ENCODE measurements around the gene RBM8A.

RBM8A gene

DNA sequence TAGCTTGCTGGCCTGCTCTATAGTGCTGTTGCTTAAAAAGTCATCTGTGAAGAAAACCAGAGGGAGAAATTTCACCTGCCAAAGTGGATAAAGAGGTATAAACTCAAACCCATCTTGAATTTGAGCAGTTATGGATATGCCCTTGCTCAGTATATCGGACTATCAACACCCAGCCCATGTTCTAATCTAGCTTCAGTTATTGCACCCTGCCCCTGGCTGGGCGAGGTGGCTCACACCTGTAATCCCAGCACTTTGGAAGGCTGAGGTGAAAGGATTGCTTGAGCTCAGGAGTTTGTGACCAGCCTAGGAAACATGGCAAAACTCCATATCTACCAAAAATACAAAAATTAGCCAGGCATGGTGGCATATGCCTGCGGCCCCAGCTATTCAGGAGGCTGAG lies 17.2 kb upstream of the RBM8A start:
- TF ChIP-seq EP300 (IDR thresholded peaks at IDR 0.05; ENCODE audit: borderline replicate concordance) (no peak), CREB1 (IDR thresholded peaks at IDR 0.05; ENCODE audit: low read depth) (no peak), ZBTB7A (IDR thresholded peaks at IDR 0.05; ENCODE audit: low read depth) (no peak)

DNA sequence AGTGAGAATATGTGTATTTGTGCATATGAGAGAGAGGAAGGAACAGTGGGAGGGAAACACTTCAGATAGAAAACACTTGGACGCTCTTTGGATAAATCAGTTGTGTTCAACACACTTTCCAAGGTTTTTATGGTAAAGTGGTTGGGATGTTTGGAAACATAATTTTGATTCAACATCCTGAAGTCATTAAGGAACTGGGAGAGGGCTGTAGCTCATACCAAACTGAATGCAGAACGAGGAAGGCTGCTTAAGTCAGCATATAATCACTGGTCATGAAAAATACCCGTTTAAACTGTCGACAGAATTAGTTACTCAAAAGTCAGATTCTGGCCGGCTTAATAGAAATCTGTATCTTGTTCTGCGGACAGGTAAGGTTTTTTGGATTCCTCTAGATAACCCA lies 15.6 kb upstream of the RBM8A start:
- TF ChIP-seq YY1 (IDR thresholded peaks at IDR 0.05; ENCODE audit: low read depth) (no peak), CREB1 (IDR thresholded peaks at IDR 0.05; ENCODE audit: low read depth) (no peak), ZBTB7A (IDR thresholded peaks at IDR 0.05; ENCODE audit: low read depth) (no peak), EP300 (IDR thresholded peaks at IDR 0.05; ENCODE audit: borderline replicate concordance) (no peak), TEAD4 (IDR thresholded peaks at IDR 0.05) (no peak)
- TF ChIP-seq, protein P1, sequence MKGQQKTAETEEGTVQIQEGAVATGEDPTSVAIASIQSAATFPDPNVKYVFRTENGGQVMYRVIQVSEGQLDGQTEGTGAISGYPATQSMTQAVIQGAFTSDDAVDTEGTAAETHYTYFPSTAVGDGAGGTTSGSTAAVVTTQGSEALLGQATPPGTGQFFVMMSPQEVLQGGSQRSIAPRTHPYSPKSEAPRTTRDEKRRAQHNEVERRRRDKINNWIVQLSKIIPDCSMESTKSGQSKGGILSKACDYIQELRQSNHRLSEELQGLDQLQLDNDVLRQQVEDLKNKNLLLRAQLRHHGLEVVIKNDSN (IDR thresholded peaks at IDR 0.05), result no peak

DNA sequence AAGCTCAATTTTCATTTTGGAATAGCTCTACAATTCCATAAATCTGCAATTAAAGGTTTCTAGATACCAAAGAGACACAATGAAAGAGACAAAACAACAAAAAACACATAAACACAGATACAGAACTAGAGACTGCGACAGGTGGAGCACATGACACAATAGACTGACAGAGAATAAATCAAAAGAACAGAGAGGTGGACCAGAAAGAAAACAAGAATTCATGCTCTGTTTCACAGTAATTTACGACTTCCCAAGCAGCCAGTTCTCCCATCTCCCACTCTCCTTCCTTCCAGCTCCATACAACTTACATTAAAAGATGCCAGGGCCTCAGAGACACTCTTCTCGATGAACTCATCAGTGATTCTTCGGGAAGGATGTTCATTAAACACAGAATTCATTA lies 15.1 kb upstream of the RBM8A start:
- TF ChIP-seq FOXM1 (IDR thresholded peaks at IDR 0.05; ENCODE audit: borderline replicate concordance, low read depth), result no peak
- no peak for TF ChIP-seq EP300 (IDR thresholded peaks at IDR 0.05; ENCODE audit: borderline replicate concordance)
- TF ChIP-seq, protein P2, sequence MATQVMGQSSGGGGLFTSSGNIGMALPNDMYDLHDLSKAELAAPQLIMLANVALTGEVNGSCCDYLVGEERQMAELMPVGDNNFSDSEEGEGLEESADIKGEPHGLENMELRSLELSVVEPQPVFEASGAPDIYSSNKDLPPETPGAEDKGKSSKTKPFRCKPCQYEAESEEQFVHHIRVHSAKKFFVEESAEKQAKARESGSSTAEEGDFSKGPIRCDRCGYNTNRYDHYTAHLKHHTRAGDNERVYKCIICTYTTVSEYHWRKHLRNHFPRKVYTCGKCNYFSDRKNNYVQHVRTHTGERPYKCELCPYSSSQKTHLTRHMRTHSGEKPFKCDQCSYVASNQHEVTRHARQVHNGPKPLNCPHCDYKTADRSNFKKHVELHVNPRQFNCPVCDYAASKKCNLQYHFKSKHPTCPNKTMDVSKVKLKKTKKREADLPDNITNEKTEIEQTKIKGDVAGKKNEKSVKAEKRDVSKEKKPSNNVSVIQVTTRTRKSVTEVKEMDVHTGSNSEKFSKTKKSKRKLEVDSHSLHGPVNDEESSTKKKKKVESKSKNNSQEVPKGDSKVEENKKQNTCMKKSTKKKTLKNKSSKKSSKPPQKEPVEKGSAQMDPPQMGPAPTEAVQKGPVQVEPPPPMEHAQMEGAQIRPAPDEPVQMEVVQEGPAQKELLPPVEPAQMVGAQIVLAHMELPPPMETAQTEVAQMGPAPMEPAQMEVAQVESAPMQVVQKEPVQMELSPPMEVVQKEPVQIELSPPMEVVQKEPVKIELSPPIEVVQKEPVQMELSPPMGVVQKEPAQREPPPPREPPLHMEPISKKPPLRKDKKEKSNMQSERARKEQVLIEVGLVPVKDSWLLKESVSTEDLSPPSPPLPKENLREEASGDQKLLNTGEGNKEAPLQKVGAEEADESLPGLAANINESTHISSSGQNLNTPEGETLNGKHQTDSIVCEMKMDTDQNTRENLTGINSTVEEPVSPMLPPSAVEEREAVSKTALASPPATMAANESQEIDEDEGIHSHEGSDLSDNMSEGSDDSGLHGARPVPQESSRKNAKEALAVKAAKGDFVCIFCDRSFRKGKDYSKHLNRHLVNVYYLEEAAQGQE (IDR thresholded peaks at IDR 0.05; ENCODE audit: low read depth), result no peak
- TF ChIP-seq TAF1 (IDR thresholded peaks at IDR 0.05; ENCODE audit: low read depth), result no peak
- TF ChIP-seq, protein P1 (IDR thresholded peaks at IDR 0.05), result no peak

DNA sequence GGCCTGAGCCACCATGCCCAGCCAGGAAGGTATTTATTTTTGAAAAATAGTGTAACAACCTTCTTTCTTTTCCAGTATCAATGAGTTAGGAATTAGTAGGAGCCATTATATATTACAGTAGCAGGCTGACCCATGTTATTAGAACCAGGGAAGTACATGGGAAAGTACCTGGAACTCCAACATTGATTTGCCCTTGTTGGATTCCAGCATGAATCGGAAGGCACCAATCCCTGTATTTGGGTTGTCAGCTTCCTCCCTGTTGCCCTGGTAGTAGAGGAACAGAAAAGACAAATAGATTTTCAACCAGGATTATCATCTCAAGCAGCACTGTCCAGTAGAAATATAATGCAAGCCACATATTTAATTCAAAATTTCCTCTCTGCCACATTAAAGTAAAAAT lies 10.2 kb upstream of the RBM8A start:
- TF ChIP-seq, protein P3, sequence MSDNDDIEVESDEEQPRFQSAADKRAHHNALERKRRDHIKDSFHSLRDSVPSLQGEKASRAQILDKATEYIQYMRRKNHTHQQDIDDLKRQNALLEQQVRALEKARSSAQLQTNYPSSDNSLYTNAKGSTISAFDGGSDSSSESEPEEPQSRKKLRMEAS (IDR thresholded peaks at IDR 0.05), result no peak
- no peak for TF ChIP-seq TAF1 (IDR thresholded peaks at IDR 0.05; ENCODE audit: low read depth)
- TF ChIP-seq FOXM1 (IDR thresholded peaks at IDR 0.05; ENCODE audit: borderline replicate concordance, low read depth), result no peak
- TF ChIP-seq TCF12 (IDR thresholded peaks at IDR 0.05; ENCODE audit: low read depth), result no peak
- TF ChIP-seq, protein P1 (IDR thresholded peaks at IDR 0.05), result no peak
- TF ChIP-seq CEBPB (IDR thresholded peaks at IDR 0.05), result no peak
- no peak for TF ChIP-seq ZBTB7A (IDR thresholded peaks at IDR 0.05; ENCODE audit: low read depth)
- no peak for TF ChIP-seq RAD21 (IDR thresholded peaks at IDR 0.05; ENCODE audit: low read depth)
- TF ChIP-seq, protein P2 (IDR thresholded peaks at IDR 0.05; ENCODE audit: low read depth), result no peak
- TF ChIP-seq EP300 (IDR thresholded peaks at IDR 0.05; ENCODE audit: borderline replicate concordance), result no peak

DNA sequence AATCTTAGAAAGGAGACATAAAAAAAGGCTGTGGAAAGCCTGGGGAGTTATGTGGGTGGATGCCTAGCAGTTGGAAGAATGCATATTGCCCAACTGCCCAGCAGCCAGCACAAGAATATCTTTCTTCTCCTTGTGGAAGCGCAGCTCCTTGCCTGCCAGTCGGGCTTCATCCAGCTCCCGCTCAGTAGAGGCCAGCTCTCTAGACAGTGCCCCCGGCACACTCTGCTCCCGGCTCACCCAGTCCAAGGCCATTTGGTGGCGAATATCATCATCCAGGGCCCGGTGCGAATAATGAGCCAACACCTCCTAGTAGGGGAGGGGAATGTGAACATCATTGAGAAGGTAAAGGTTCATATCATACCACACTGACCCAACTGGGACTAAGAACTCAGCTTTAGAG lies 9.0 kb upstream of the RBM8A start:
- TF ChIP-seq CREB1 (IDR thresholded peaks at IDR 0.05; ENCODE audit: low read depth) (no peak), ZBTB7A (IDR thresholded peaks at IDR 0.05; ENCODE audit: low read depth) (no peak), TEAD4 (IDR thresholded peaks at IDR 0.05) (no peak), CEBPB (IDR thresholded peaks at IDR 0.05) (no peak), EGR1 (IDR thresholded peaks at IDR 0.05) (no peak), EP300 (IDR thresholded peaks at IDR 0.05; ENCODE audit: borderline replicate concordance) (no peak), YY1 (IDR thresholded peaks at IDR 0.05; ENCODE audit: low read depth) (no peak), NFIC (IDR thresholded peaks at IDR 0.05) (no peak), TCF12 (IDR thresholded peaks at IDR 0.05; ENCODE audit: low read depth) (no peak), RAD21 (IDR thresholded peaks at IDR 0.05; ENCODE audit: low read depth) (no peak), TAF1 (IDR thresholded peaks at IDR 0.05; ENCODE audit: low read depth) (no peak), FOXM1 (IDR thresholded peaks at IDR 0.05; ENCODE audit: borderline replicate concordance, low read depth) (no peak)
- TF ChIP-seq, protein P3 (IDR thresholded peaks at IDR 0.05), result no peak
- TF ChIP-seq, protein P1 (IDR thresholded peaks at IDR 0.05), result no peak
- TF ChIP-seq, protein P2 (IDR thresholded peaks at IDR 0.05; ENCODE audit: low read depth), result no peak
